Measurements from ENCODE around the gene OR6B3. TPM values are rescaled to one million over a fixed set of nuclear protein-coding genes. Genes with fewer than 3 reads are reported as not detected.

Gene OR6B3
- total RNA-seq = not detected in 2 replicates

GRCh38 chr2:240053173-240054155 lies at the start of gene OR6B3:
OR6B3 (minus strand) TSS chr2:240053521.
- intact Hi-C loops (cut with micrococcal nuclease) = no loop called here

- intact Hi-C loops (cut with micrococcal nuclease) = no loop called here
Observed at GRCh38 chr2:240098349-240098748, 45.0 kb upstream of the OR6B3 start.

DNA sequence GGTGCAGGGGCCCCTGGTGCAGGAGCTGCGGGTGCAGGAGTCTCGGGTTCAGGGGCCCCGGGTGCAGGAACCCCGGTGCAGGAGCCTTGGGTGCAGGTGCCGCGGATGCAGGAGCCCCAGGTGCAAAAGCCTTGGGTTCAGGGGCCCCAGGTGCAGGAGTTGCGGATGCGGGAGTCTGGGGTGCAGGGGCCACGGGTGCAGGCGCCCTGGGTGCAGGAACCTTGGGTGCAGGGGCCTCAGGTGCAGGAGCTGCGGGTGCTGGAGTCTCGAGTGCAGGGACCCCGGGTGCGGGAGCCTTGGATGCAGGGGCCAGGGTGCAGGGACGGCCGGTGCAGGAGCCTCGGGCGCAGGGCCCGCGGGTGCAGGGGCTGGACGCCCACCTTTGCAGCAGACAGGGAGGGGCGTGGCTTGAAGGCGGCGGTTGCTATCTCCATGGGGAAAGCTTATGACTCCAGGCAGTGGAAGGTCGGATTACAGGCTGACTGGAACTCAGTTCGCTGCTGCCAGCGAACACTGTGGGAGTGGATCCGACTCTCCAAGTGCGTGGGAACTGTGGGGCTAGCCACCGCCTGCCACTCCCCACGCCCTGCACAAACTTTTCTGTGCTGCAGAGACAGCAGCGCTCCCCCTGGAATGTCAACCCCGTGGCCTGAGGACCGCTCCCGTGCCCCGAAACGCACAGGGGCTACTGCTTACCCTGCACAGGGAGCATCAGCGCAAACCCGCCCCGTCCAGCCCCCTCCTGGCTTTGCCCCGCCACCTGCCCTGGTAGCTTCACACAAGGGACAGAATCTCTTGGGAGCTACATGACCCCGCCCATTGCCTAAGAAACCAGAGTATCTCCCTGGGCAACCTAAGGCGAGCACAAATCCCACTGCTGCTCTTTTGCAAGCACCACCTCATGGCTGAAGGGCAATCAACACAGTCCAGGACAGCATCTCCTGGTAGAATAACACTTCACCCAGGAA lies 42.5 kb upstream of the OR6B3 start:
- intact Hi-C loops (cut with micrococcal nuclease) = no loop called here

GRCh38 chr2:240089306-240089705 lies 36.0 kb upstream of the OR6B3 start:
- intact Hi-C loops (cut with micrococcal nuclease) = no loop called here

DNA sequence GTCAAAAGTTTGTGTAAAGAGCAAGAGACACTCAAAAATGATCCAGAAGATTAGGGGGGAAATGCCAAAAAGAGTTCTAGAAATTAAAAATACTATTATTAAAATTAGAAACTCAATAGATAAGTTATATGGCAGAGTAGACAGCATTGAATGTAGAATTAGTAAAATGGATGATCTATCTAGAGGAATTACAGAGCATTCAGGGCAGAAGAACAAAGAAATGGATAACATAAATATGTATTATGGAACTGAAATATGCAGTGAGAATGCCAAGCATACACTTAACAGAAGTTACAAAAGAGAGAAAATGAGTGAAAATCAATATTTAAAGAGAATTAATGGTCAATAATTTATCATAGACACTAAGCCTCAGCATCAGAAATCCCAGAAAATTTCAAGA lies 33.2 kb upstream of the OR6B3 start:
- intact Hi-C loops (cut with micrococcal nuclease) = no loop called here

GRCh38 chr2:240078631-240079030 lies 25.3 kb upstream of the OR6B3 start:
- intact Hi-C loops (cut with micrococcal nuclease) = no loop called here

DNA sequence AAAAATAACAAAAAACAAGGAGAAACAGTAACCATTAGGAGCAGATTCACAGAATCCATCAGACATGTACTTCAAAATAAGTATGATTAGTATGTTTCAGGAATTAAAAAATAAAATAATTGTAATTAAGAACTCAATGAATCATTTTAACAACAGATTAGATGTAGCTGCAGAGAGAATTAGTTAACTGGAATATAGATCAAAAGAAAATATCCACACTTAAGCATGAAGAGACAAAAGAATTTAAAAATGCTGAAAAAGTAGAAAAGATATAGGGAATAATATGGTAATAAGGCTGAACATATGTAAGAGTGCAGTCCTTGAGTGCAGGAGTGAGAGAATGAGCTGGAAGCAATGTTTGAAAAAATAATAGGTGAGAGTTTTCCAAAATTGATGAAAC lies 24.1 kb upstream of the OR6B3 start:
- intact Hi-C loops (cut with micrococcal nuclease) = no loop called here

GRCh38 chr2:240074545-240074944 lies 21.2 kb upstream of the OR6B3 start:
- intact Hi-C loops (cut with micrococcal nuclease) = no loop called here

DNA sequence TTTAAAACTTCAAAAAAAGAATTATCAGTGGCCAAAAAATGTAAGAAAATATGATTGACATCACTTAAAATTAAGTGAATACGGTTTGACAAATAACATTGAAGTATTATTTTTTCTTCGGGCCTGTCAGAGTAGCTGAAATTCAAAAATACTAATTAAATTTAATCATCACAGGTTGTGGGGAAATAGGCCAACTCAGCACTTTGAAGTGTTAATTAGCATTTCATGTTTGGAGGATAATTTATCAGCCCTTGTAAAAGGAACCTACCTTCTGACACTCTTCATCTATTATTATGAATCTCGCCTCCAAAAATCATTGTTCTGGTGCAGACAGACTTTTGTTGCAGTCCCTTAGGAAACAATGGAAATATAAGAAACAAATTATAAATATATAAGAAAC lies 17.6 kb upstream of the OR6B3 start:
- intact Hi-C loops (cut with micrococcal nuclease) = no loop called here

DNA sequence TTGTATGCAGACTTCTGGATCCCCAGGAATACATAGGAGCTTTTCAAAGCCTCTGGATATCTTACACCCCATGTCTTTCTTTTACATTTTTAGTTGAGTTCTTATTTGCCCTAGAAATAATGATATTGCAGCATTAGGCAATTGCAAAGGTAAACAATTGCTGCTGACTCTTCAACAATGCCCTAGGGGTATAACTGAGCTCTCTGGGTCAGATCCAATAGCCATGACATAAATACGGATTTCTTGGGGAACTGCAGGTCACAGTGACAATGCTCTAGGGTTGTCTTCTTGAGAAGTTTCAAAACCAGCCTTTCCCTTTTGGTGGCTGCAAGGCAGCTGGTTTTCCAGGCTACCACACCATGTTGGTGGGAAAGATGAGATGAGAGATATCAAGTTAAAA lies 16.5 kb upstream of the OR6B3 start:
- intact Hi-C loops (cut with micrococcal nuclease) = no loop called here

GRCh38 chr2:240068193-240068592 lies 14.9 kb upstream of the OR6B3 start:
- intact Hi-C loops (cut with micrococcal nuclease) = no loop called here

DNA sequence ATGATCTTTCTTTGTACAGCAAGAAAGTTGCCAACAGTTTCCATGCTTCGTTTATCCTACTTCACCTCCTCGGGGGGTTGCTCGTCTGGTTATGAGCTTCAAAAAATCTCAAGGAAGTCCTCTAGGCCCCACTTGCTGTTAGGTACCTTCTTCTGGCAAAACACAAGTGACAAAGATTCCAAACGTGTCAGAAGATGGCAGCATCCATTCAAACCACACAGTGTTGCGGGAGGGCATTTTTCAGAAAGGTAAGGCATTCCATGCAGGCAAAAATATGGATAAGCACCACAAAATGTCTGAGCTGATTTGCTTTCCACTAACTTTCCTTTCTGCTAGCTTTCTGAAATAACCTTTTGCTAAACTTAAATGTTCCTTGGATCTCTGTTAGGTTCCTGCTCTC lies 13.2 kb upstream of the OR6B3 start:
- intact Hi-C loops (cut with micrococcal nuclease) = no loop called here

DNA sequence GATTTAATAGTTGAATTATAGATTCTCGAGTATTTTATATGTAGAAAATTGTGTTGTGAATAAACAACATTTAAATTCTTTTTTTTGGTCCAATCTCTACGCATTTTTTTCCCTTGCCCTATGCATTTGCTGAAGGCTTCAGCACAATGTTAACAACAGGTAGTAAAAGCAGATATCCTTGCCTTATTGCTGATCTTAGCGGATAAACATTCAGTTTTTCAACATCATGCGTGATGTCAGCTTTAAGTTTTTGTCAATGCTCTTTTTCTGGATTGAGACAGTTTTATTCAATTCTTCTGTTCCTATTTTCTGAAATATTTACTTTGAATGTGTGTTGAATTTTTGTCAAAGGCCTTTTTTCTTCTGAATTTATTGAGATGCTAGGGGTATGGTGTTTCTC lies 11.6 kb upstream of the OR6B3 start:
- intact Hi-C loops (cut with micrococcal nuclease) = no loop called here

DNA sequence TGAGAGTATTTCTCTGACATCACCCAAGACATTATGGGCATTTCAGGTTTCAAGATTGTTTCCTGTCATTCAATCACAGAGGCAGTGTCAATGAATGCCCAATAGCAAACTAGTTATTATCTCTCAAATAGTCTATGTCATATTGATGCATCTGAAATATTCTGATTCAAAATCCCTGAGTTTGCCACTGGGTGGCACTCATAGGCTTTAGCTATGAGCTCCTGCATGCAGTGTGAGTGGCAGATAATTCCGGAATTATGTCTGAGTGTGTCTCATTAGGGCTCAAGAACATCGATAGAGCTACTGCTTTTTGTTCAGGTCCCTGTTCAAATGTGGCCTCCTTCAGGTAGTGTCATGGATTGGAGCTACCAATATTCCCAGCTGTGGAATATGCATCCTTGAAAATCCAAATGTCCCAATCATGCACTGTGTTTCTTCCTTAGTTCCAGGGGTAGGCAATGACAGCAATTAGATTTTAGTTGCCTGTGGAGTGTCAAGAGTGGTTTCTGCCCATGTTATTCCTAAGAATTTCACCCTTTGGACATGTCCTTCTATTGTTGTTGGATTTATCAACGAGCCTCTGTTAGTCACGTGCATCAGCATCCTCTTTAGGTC lies 7.8 kb upstream of the OR6B3 start:
- intact Hi-C loops (cut with micrococcal nuclease) = loop anchor here (1.0 kb wide), 2 partner anchors 82 to 377 kb away; no protein-coding TSS in a partner anchor

DNA sequence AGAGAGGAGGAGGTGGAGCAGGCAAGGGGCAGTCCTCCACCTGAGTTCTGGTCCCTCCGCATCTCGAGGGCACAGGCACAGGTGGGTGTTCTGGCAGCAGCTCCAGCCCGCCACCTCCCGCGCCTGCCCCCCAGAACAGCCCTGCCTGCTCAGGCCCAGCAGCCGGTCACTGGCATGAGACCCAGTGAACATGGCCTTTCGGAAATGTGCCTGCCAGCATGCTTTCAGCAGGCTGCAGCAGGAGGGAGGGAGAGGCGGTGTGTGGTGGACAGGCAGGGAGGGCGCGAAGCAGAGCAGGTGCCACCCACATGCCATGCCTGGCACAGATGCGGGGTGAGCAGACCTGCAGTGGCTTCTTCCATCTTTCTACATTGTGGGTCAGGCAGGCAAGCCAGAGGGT lies 3.4 kb upstream of the OR6B3 start:
- intact Hi-C loops (cut with micrococcal nuclease) = no loop called here

- intact Hi-C loops (cut with micrococcal nuclease) = no loop called here
Observed at GRCh38 chr2:240055177-240055917, 2.0 kb upstream of the OR6B3 start.

DNA sequence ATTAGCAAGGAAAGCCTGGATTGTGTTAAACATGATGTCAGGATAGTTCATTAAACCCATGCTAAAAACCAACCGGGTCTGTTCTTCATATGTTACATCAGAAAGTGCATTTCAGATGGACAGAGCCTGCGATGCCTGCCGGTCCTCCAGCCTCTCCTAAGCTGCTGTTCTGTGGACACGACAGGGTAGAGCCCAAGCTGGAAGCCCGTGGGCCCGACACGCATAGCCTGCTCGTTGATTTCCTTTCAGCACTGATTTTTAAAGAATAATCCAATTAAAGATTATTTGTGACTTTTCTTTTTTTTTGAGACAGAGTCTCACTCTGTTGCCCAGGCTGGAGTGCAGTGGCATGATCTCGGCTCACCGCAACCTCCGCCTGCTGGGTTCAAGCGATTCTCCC lies 797 bp downstream of the OR6B3 start:
- intact Hi-C loops (cut with micrococcal nuclease) = no loop called here

DNA sequence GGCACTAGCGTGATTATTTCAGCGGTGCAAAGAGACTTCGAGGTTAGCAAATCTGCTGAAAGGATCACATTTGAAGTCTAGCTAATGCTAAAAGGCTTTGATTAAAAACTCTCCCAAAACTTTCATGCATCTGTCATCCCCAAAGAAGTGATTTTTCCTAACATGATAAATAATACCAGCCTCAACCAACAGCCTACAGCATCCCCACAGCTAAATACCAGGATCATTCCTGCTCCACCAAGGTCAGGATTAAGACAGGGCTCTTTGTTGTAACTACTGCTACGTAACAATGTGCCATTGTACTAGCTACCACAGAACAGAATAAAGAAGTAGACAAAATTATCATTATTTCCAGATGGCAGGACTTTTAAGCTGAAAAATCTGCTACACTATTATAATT lies 1.6 kb downstream of the OR6B3 start:
- intact Hi-C loops (cut with micrococcal nuclease) = no loop called here

DNA sequence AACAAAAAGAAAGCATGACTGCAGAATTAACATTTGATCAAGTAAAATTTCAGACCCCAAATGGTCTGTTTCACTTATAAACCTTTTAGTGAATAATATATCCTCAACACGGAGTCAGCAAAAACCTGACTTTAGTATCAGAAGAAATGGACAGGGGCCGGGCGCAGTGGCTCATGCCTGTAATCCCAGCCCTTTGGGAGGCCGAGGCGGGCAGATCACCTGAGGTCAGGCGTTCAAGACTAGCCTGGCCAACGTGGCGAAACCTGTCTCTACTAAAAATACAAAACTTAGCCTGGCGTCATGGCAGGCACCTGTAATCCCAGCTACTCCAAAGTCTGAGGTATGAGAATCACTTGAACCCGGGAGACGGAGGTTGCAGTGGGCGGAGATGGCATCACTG lies 3.0 kb downstream of the OR6B3 start:
- intact Hi-C loops (cut with micrococcal nuclease) = no loop called here

- intact Hi-C loops (cut with micrococcal nuclease) = no loop called here
Observed at GRCh38 chr2:240048237-240048636, 5.1 kb downstream of the OR6B3 start.

- intact Hi-C loops (cut with micrococcal nuclease) = no loop called here
Observed at GRCh38 chr2:240045098-240045497, 8.2 kb downstream of the OR6B3 start.
